HG03139 (cell line): ENCODE measurements around the gene EPM2A.
"Not testable (repeated sequence)": the region's sequence is repeated elsewhere in the genome, so short reads cannot be mapped to it uniquely, and the experiment has no call there.

Experiments used
- ATAC-seq: cut with Tn5 transposase; IDR thresholded peaks from one replicate; pipeline ENCODE4 v1.9.1; 2021; ENCODE audit not compliant: unreplicated experiment

The EPM2A gene

DNA sequence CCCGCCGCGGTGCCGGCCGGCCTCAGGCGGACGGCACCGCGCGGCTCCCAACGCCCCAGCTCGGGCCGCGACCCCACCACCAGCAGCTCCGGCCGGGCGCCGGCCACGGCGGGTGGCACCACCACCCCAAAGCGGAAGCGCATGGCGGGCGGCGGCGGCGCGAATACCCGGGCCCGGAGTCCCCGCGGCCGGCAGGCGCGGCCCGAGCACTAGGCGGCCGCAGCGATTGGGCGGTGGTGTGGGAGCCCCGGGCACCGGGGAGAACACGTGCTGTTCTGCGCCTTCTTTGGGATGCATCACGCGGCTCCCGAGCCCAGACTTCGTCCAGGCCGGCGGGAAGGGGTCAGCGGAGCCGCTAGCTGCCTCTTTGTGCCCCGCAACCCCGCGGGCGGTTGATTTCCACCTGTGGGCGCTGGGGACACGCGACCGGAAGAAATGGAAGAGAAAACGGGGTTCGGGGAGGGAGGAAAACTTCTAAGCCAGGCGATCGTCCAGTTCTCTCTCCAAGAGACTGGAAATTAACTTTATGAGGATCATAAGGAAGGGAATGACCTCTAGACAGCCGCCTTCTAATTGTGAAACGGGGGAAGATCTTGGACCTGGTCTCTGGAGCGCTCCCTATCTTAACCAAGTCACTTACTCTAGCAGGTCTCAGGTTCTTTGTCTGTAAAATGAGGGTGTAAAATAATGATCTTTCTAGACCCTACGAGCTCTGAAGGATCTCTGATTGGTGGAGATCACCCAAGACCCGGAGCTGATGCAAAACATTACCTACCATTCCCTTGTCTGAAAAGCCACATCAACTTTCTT lies at the start of gene EPM2A:
Gene EPM2A, minus strand, starts transcription at position 165 of the 810 bp plus-strand sequence. Its CDS starts 22 bp downstream, at position 143.
- ATAC-seq, result peak; percentile 63

DNA sequence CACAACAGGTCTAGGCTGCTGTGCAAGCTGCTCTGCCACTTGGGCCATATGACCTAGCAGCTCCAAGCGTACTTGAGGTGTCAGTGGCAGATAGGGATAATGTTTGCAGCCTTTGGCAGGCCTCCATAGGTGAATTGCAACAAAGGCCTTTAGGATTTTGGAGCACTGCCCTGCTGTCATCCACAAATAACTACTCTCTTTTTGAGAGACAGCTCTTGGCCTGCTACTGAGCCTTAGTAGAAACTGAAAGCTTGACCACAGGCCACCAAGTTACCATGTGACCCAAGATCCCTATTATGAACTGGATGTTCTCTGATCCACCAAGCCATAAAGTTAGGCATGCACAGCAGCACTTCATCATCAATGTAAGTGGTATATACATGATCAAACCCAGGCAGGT lies 49.4 kb upstream of the EPM2A start:
- ATAC-seq, result peak; percentile 93

DNA sequence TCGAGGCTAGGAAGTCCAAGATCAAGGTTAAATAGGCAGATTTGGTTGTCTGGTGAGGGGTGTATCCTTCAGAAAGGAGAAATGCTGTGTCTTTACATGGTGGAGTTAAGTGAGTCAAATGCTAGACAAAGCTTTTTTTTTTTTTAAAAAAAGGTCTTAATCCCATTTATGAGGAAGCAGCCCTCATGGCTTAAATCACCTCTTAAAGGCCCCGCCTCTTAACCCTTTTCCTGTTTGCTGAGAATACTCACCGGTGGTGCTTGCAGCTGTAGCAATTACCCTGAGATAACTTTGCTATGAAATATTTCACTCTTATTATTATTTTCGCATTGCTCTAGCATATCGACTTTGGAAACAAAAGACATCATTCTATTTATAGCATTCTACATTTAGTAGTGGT lies 48.5 kb upstream of the EPM2A start:
- ATAC-seq, result no peak

DNA sequence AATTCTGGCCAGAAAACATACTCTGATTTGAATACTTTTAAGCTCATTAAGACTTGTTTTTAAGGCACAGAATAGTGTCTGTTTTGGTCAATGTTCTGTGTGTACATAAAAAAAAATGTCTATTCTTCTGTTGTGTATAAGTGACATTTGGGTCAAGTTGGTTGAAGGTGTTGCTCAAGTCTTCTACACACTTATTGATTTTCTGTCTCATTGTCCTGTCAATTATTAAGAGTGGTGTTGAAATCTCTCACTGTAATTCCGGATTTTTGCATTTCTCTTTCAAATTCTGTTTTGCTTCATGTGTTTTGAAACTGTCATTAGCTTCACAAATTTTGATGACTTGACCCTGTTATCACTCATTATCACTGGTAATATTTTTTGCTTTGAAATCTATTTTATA lies 37.5 kb upstream of the EPM2A start:
- no peak for ATAC-seq

DNA sequence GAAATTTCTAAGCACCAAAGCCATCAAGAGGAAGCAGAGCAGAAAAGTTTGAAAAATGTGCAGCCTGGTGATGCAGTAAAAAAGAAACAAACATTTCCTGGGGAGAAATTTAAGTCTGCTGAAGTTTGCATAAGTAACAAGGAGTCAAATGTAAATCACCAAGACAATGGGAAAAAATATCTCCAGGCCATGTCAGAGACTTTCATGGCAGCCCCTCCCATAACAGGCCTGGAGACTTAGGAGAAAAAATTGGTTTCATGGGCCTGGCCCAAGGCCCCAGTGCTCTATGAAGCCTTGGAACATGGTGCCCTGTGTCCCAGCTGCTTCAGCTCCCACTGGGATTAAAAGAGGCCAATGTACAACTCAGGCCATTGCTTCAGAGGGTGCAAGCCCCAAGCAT lies 30.1 kb upstream of the EPM2A start:
- no peak for ATAC-seq

DNA sequence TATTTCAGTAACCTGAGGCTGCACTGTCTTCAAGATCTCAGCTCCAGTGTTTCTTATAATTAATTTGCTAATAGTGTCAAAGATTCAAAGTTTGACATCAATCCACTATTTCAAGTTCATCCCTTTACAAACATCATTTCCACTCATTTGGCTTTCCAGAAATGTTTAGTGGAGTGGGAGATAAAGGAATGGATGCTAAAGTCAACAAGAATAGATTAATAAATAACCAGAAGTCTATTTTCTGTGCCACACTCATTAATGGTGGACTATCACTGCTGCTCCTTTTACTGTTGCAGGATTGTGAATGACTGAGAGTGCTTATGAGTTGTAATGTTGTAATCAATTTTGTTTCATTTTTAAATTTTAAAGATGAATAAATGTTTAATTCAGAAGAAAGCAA lies 28.4 kb upstream of the EPM2A start:
- ATAC-seq, result no peak

DNA sequence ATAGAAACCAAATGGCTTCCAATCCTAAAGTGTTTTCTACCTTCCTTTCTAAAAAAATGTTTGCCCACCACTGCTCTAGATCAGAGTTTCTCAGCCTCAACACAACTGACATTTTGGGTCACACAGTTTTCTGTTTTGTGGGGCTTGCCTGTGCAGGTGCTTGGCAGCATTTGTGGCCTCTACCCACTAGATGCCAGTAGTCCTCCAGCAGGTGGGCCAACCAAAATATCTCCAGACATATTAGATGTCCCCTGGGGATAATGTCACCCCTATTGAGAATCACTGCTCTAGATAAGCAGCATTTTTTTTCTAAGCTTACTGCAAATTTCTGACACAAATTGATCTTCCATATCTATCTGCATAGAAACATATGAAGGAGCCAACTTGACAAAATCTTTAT lies 26.3 kb upstream of the EPM2A start:
- peak; percentile 73 for ATAC-seq

DNA sequence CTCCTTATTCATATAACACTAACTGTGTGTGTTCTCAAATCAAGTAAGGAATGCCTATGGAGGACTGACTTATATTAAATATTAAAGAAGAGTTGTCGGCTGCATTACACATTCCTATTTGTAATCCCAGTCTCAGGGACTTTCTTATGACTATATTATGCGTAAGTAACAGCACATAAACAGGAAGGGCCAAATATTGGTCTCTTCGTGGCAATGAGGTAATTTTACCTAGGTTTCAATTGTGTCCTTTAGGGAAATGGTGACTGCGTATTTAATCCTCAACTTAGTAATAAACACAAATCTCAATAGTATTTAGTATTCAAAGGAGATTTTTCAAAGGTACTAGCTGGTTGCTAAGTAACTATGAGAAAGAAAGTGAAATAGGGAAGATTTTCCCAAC lies 22.8 kb upstream of the EPM2A start:
- no peak for ATAC-seq

DNA sequence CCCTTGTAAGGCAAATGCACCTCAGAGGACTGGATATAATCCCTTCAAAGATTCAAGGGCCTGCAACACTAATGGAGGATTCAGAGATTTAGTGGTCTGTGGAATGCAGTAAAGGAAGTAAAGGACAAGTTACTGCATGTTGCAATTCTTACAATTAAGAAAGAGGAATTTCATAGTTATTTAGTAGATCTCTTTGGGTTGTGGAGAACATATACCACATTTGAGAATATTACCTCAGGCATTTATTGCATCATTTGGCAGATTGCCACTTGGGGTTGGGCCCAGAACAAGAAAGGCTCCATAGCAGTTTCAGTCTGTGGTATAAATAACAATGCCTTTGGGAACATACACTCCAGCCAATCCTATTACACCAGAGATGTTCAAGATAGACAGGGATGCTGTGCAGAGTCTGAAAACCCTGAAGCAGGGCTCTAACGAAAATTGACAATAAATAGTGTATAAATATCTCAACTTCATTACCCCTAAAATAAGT lies 20.9 kb upstream of the EPM2A start:
- ATAC-seq, result no peak

DNA sequence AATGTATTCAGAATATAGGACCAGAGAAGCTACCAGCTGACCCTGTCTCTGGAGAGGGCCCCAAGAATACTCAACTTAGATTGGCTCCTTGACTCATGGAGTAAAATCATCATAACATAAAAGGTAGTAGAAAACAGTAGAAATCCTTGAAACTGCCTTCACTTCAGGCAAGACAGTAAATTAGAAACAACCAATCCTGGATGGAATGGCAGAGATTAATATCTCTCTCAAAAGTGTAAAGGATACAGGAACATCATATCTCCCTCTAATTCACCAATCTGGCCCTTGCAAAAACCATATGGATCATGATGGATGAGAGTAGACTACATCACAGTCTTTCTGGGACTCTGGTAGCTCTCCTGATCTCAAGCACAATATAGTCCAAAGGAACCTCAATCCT lies 20.4 kb upstream of the EPM2A start:
- no peak for ATAC-seq

DNA sequence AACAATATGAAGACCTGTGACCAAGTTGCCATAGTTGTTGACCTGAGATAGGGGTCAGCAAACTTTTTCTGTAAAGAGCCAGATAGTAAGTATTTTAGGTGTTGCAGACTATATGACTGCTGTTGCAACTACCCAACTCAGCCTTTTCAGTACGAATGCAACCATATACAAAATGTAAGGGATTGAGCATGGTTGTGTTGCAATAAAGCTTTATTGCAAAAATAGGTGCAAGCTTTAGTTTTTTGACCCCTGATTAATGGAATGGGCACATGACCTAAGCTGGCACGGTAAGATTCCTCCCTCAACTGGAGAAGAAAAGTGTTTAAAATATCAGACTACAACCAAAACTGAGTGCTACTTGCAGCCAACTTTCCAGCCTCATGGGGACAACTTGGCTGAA lies 17.3 kb upstream of the EPM2A start:
- ATAC-seq, result no peak

DNA sequence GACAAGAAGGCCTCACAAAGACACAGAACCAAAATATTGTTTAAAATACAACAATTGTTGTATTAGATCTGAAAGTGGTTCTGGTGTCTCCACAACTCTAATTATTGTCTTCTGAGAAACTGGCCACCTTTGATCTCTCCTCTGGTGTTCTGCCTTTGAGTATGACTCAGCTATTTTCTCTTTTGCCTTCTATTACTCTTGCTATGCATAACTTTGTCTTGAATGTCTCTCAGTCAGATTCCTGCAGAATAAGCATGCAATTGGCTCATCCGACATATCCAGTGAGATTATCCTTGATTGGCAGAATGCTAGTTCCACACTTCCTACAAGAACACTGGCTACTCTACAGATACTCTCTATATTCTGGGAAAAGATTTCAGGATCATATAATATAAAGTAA lies 14.3 kb upstream of the EPM2A start:
- ATAC-seq, result no peak

DNA sequence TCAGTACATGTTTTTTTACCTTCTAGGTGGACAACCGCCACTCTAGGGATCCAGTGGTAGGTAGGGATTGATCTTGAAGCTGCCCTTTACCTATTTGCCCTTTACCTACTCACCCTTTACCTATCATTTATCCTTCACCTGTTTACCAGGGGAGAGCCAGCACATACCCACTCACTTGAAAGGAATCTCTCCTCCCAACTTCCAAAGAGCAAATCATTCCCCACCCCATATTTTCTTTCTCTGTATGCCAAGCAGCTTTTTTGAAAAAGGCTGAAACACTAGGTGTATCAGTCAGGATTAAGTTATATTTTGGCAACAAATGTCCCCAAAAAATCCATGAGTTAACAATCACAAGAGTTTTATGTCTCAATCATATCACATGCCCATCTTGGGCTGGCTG lies 10.5 kb upstream of the EPM2A start:
- ATAC-seq, result no peak

DNA sequence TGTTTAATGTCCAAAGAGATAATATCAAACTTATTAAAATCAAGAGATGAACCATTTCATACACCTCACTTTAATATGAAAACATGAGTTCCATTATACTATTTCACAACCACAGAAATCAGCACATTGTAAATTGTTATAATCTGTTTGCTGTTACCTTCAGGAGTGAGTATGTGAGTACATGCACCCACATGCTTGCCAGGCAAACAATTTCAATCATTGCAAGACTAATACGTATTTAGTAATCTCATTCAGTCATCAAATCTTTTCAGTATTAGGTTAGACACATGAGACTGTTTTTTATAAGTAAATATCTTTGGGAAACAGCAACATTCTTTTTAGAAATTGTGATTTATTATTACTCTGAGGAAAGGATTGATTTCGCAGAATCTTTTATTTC lies 9.3 kb upstream of the EPM2A start:
- no peak for ATAC-seq

DNA sequence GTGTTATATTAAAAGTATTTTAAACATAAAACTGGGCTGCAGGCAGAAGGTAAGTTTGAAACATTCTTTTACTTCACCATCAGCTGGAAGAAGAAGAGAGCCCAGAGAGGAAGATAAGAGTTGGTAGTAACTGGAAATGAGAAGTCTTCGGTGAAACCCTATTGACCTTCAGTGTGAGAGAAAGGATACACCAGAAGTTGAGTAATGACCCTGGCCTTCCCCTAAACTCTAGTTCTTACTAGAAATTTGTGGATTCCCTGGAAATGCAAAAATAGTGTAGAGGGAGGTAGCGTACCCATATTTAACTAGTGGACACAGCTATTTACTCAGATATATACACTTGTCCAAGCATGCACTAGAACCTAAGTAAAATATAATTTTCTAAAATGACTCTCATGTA lies 8.0 kb upstream of the EPM2A start:
- no peak for ATAC-seq

DNA sequence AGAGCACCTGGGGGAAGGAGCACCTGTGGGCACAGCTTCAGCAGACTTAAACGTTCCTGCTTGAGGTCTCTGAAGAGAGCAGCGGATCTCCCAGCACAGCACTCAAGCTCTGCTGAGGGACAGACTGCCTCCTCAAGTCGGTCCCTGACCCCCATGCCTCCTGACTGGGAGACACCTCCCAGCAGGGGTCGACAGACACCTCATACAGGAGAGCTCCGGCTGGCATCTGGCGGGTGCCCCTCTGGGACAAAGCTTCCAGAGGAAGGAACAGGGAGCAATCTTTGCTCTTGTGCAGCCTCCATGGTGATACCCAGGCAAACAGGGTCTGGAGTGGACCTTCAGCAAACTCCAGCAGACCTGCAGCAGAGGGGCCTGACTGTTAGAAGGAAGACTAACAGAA lies 7.2 kb upstream of the EPM2A start:
- not testable (repeated sequence) for ATAC-seq

DNA sequence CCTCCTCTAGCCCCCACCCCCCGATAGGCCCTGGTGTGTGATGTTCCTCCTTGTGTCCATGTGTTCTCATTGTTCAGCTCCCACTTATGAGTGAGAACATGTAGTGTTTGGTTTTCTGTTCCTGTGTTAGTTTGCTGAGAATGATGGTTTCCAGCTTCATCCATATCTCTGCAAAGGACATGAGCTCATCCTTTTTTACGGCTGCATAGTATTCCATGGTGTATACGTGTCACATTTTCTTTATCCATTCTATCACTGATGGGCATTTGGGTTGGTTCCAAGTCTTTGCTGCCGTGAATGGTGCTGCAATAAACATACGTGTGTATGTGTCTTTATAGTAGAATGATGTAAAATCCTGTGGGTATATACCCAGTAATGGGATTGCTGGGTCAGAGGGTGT lies 4.4 kb upstream of the EPM2A start:
- ATAC-seq, result not testable (repeated sequence)

DNA sequence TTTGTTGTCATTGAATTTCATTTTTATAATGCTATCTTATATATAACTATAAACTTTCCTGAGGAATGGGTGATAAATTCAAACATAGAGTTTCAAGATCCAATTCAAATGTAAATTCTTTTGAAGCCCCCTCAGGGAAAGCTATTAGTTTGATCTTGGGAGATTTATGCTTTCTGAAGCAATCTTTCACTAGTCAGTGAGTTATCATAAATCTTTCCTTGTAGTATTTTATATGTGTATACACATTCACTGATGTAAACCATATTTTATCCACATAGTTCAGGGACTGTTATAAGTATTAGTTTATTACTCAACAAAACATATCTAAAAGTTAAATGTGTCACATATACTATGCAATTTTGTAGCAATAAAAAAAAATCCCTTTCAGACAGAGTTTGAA lies 2.9 kb upstream of the EPM2A start:
- ATAC-seq, result no peak

DNA sequence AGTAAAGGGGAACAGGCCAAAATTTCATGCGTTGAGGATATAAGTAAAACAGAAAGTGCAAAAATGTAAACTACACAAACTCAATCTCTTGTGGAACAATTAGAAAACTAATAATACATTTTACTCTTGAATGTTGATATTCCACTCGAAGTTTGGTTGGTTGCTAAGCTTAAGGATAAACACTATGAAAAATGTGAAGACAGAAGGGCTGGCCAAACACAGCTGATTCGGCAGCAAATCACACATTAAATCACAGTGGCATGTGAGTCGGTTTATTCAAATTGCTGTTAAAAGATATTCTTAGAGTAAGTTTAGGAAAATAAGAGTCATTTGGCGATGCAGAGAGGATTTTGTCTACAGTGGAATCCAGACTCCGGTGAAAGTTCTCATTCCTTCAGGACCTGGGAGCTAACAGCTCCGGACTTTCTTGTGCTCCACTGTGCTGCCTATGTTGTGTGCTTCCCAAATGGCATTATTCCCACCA lies 1.4 kb upstream of the EPM2A start:
- ATAC-seq, result no peak

DNA sequence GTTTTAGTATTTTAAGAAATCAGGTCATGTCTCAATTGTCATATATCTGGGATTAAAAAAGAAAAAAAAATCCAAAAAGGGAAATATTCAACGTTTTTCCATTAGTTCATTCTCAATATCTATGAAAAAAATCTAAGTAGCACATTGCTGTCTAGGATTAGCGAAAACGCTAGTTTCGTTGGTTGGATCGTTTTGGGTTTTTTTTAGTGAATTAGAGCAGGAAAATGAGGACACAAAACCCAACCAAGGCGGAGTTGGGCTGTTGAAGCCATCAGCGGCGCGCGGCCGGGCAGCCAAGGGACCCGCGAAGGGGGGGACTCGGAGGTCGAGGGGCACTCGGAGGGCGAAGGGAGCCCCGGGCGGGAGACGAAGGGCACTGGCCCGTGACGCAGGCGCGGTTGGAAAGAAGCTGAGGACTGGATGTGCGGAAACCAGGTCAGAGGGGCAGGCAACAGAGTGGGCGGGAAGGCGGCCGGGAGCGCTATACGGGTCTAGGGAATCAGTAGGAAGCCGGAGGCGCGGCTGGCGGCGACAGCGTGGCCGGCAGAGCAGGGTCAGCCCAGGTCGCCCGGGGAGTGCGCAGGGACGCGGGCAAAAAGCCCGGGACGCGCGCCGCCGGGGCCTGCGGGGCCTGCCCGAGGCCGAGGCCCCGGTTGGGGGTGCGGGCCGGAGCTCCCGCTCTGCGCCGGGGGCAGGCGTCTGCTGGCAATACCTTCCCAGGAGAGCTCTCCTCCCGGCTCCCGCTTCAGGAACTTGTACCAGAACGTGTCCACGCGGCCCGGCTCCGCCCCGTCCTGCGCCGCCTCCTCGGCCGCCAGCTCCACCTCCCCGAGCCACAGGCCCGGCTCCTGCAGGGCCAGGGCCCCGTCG lies 599 bp downstream of the EPM2A start:
- ATAC-seq, result peak; percentile 64

DNA sequence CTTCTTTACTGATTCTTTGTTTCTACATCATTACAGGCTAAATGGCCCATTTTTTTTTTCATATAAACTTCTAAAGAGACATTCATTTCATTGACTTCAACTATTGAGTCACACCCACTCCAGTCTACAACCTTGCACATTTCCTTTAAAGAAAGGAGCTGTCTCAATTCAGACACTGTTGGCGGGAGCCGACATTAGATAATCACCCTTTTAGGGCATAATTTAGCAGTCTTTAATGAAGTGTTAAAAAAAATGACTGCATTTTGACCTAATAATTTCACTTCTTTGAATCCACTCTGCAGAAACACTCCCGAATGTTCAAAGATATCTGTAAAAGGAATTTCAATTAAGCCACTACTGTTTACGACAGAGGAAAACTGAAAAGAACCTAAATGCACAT lies 1.5 kb downstream of the EPM2A start:
- ATAC-seq, result no peak

DNA sequence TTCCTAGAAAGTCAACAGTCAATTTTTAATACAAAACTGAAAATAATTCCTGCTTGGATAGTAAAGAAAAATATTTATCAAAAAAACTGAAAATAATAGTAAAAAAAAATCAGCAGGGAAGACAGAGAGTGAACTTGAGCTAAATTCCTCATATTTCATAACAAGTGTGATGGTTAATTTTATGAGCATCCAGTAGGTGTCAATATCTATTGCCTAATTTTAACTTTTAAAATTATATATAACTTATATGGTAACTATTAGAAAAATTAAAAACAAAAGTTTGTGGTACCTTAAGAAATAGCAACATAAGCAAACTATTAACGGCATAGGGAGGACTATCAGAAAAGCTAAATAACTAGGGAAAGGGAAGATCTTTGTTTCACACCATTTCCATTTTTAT lies 2.1 kb downstream of the EPM2A start:
- ATAC-seq, result no peak
